NOMO-1 (cell line): ENCODE results near the gene TTC28.
"Not testable (repeated sequence)": the region's sequence is repeated elsewhere in the genome, so short reads cannot be mapped to it uniquely, and the experiment has no call there.

Experiments used
- DNase-seq, 2 experiments: peaks; one replicate each; lab custom pipeline; 2025; ENCODE audit not compliant: unreplicated experiment in 2 of 2; lab: John Stamatoyannopoulos, UW

The TTC28 gene

DNA sequence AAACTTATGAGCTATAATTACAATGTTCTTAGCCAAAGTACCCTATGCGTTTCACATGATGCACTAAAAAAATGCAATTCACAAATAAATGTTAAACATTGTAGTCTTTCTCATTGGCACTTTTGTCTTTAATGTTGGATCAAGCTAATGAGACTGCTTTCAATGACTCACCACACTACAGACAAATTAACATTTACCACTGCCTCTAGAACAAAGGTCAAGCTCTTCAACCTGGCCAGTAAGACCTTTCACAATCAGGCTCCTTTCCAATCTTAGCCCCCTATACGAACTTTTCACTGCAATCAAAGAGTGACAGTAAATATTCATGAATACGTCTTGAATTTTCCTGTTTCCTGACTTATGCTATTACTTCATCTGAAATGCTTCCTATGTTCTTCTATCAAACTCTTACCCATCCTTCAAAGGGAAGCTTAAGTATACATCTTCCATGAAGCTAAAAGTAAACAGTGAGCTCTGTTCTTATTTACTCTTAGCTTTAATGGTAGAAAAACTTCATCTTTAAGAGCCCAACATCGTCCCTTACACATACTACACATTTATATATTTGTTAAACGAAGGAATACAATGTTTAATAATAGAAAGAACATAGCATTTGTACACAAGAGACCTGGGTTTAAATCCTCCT, 433.9 kb downstream of the TTC28 start:
- DNase-seq, result no peak

DNA sequence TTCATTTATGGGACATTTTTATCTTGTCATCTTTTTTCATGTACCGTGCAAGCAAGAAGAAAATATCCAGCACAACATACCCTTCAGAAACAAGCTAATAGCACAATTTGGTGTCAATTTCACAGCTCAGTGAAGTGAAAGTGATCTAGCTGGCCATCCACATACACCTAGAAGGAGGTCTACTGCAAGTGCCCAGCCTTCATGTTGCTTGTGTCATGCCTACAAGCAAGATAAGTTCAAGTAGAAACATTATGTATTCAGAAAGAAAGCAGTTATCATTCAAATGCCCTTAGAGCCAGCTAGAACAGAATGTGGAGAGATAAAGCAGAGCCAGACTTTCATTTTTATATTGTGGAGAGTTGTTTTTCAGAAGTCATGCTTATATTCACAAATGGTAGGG, 434.9 kb downstream of the TTC28 start:
- no peak for DNase-seq

DNA sequence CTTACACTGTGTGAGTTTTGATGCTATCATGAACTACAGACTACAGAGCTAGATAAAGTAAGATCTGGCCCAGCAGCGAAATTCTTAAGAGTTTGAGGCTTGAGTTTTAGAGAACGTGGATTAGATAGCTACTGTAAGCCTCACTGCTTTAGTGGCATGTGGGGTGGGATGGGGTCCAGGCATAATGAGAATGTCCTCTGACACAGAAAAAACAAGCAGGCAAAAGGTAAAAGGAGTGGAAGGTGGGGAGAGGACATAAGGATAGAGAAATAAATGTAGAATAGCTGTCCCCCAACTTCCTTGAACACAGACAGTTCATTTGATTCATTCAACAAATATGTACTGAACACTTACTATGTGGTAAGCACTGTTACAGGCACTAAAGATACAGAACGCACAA, 436.1 kb downstream of the TTC28 start:
- DNase-seq, result no peak

DNA sequence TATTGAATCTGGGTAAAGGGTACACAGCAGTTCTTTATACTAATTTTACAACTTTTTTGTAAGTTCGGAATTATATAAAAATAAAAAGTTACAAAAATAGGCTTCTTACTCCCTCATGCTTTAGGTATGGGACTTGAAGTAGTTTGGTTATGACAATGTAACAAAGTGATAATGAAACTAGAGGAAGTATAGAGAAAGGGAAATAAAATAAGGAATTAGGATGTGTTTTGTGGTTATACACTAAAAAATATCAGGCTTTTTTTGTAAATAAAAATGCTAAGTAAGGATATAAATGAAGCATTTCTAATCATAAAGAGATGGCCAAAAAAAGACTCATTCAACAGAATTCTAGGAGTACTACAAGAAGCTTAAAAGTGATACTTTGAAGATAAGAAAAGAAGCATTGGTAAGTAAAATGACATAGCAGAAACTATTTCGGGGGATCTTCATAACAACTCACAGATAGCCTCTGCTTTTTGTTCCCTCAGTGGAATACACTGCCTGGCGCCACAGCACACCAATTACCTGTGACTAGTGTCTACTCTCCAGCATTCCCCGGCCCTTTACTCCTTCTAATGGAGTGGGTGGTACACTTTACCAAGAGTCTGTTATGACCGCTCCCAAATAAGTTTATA, 437.9 kb downstream of the TTC28 start:
- peak in 1 of 2 experiments; percentile 50 for DNase-seq

DNA sequence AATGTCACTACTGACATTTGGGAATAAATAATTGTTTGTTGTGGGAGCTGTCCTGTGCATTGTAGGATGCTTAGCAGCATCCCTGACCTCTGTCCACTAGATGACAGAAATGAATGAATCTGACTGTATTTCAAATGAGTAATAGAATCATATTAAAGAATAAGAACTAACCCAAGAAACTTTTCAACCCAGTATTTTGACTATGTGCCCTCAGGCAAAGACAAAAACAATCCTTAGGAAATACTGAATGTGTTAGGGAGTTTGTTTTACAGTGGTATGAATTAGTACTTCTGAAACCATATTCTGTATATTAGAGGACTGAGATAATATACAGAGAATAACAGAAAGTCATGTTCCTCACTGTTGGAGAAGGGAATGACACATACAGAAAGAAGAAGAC, 439.7 kb downstream of the TTC28 start:
- no peak for DNase-seq

DNA sequence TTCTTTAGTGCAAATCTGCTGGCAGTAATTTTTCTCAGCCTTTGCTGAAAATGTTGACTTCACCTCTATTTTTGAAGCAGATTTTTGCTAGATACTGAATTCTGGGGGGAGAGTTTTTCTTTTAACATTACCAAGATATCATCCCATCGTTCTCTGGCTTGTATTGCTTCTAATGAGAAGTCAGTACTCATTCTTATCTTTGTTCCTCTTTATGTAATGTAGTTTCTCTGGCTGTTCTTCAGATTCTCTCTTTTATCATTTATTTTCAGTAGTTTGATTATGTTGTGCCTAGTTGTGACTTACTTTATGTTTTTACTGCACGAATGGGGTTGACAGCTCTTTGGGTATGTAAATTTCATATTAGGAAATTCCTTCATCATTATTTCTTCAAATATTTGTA, 441.9 kb downstream of the TTC28 start:
- peak in 1 of 2 experiments; percentile 1 for DNase-seq

DNA sequence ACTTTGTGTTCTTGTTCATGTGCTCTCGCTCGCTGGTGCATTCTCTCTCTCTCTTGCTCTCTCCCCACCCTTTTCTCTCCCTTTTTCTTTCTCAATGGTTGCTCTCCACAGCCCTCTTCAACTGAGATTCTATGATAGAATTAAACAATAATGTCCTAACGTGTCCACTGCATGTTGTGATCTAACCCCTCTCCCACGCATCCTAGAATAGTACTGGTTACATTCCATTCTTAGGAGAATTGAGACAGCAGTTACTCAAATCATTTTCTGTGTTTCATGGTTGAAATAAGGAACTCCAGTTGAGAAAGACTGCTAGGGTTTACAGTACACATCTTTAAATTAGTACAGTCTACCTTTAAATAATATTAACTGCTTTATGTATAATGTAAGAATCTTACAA, 442.5 kb downstream of the TTC28 start:
- DNase-seq, result no peak

DNA sequence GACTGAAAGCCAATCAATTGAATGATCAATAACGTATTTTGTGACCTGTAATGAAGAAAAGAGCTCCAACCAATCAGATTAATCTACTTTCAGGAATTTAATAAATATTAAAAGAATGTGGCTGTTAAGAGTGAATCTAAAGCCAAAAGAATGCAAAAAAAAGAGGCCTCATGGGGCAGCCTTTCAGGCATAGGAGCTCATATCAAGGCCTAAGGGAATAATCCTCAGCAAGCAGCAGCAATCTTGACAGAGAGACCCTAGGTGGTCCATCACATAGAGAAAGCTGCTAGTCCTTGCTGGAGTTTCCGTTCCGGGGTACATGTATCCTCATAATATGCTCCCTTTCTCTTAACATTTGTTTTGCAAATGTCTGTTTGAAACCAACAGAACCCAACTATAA, 447.4 kb downstream of the TTC28 start:
- DNase-seq, result no peak

DNA sequence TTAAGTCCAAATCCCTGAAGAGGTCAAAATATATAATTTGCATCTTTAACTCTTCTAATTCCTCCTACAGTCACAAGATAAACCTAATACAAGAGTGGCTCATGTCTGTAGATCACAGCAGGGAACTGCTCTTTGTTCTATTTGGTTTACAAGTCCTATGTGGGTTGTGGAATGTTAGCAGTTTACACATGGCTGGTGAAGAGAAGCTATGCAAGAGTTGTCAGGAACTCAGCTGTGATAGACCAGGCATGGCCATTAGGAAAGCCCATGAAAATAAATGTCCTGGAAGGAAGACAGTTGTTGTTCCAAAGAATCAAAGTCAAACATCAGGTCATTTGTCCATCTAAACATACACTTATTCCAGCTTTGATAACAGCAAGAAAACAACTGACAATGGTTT, 448.2 kb downstream of the TTC28 start:
- no peak for DNase-seq

DNA sequence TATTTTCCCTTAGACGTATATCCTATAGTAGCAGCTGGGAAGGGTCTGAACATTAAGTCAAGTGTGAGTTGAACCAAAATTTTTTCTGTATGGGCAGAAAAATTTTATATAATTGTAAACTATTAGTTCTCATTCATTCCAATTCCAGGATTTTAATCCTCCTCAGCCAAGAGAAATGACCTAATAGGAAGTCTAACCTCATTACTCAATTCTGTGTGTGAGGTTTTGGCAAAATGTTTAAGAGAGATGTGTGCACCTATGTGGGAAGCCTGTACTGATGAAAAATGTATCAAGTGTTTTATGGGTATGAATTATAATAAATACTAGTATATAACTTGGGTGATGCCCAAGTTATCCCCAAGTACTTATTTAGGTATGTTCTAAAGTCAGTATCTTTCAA, 449.0 kb downstream of the TTC28 start:
- DNase-seq, result no peak

DNA sequence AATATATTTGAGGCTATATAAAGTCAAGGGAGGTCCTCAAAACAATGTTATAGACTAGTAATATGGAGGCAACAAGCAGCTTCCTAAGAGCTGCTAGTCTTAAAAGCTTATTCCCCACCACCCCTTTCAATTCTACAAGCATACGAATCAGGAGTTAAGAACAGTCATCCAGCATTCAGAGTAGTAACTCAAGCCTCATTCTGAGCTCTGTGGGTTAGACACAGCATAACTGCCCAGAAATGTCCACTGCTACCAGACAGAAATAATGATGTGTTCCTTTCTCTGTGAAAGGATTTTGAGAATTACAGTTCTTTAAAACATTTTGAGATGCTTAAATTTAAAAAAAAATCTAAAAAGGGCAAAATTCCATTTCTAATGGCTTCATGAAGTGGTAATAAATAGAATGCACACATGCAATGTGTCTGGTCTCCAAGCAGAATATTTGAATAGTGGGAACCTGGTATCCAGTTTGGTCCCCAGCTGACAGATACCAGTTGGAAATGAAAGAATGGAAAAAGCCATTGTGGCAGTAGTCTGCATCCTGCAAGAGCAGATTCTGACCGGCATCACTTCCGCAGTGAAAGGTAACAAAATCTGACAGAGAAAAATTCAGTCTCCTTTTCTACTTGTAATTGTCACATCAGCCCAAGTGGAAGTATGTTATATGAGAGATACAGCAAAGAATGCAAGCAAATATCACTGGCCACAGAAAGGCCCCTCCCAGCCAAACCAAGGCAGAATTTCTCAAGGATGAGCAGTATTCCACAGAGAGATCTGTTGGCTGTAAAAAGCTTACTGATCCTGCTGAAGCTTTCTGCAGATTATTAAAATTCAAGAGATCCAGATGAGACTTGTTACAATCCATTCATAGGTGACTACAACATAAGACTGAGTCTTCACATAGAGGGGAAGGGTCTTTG, 449.8 kb downstream of the TTC28 start:
- DNase-seq, result no peak

DNA sequence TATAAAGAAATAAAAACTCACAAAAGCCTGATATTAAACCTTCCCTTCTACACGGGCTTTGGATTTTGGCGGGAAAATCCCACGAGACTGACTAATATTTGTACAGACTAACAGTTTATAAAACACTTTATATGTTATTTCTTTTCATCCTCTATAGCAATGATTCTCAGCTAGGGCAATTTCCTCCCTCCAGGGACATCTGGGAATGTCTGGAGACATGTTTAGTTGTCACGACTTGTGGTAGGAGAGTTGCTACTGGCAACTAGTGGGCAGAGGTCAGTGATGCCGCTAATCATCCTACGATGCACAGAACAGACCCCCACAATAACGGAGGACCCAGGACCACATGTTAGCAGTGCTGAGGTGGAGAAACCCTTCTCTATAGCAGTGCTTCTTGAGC, 455.8 kb downstream of the TTC28 start:
- DNase-seq, result no peak

DNA sequence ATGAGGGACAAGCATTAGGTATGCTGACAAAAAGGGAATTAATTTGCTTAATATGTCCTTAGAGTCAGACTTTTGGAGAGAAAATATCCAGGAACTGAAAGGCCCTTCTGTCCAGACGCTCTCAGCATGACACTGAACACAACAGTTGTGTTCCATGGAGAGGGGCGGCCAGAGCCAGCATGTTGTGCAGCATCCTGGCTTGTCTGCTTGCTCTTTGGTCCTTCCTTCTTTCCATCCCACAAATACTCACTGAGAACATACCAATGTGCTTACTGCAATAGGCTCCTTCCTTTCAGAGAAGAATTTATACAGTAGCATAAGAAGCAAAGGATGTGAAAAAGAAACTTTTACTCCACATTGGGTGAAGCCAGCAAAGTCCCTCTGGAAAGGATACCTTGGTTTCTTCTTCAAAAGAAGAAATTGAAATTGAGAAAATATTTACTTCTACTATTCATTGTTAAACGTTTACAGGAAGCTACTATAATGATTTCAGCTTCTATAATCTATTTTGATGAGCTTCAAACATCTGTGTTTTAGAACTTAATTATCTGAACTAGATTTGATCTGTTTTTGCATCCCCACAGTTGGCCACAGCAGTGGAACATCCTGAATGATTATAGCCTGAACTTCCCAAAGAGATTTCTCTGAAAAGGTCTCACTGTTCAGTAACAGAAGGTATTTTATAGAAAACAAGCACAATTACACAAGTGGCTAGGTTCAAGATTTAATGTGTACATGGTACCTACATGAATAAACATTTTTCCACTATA, 456.5 kb downstream of the TTC28 start:
- DNase-seq, result no peak

DNA sequence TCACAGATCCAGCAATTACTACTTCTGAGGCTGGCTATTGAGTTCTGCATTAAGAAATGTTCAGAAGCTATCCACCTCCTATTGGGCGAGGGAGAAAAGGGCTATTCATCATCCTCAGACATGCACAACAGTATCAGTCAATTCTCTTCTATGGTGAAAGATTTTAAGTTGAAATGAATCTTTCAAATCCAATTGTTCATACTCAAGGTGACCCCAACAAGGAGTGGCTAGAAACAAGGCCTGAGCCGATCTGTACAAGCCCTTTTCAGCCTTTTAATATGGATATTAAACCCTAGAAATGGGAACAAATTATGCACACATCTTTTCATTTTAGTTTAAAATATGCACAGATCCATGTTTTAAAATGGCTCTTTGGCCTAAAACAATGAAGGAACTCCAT, 457.1 kb downstream of the TTC28 start:
- no peak for DNase-seq

DNA sequence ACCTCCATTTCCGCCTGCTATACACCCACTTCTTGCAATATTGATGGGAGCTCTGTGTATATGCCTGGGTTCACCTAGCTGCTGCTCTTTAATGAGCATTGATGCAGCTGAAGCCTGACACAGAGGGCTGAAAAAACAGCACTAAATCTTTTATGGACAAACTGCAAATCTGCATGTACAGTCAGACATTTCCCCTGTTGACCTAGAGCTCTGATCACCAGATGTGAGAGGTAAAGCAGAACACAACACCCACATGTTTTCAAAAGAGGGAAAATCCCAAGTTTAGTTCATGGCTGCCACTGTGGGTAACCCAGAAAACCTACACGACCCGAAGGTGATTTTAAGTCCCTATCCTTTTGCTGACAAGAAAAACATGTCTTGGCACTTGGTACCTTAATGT, 457.6 kb downstream of the TTC28 start:
- DNase-seq, result no peak

DNA sequence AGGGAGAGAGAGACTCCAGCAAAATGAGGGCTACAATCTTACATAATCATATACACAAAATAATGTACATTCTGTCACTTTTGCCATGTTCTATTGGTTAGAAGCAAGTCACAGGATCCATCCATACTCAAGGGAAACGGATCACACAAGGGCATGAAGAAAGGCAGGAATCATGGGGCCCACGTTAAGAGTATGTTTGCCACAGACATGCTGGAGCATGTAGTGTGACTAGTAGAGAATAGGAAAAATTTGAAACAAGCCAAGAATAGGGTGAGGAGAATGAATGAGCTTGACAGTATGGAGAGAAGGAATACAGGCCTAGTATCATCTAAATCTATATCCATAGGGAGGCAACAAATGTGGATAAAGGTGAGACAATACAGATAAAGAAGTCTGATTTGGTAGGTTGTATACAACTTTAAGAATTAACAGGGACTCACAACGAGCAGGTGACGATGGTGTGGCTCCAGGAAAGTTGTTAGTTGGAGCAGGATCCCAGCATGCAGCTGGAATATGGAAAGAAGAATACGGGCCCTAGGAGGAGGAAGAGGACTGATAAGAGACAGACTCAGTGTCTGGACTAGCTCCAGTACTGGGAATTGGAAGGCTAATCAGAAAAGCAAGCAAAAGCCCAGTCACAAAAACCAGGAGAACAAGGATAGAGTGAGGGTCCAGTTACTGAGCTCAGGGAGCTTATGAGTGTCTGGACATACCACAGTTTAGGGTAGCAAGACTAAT, 458.8 kb downstream of the TTC28 start:
- no peak for DNase-seq

DNA sequence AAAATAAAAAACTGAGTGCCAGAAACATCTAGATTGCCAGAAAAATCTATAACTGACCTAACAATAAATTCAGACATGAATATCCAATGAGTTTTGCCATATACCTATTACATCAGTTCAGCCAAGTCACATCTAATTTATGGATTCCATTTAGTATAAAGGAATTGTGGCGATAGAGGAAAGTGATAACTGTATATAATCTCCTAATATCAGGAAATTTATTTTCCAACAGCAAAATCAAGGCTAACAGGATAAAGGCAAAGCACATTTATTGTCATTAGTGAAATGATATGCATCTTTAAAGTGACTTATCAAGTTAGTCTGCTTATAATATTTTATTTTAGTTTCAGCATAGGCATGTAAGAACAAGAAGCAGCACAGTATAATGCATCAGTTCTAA, 462.4 kb downstream of the TTC28 start:
- no peak for DNase-seq

DNA sequence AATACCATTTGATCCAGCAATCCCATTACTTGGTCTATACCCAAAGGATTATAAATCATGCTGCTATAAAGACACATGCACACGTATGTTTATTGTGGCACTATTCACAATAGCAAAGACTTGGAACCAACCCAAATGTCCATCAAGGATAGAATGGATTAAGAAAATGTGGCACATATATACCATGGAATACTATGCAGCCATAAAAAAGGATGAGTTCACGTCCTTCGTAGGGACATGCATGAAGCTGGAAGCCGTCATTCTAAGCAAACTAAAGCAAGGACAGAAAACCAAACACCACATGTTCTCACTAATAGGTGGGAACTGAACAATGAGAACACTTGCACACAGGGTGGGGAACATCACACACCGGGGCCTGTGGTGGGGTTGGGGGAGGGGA, 464.9 kb downstream of the TTC28 start:
- not testable (repeated sequence) for DNase-seq

DNA sequence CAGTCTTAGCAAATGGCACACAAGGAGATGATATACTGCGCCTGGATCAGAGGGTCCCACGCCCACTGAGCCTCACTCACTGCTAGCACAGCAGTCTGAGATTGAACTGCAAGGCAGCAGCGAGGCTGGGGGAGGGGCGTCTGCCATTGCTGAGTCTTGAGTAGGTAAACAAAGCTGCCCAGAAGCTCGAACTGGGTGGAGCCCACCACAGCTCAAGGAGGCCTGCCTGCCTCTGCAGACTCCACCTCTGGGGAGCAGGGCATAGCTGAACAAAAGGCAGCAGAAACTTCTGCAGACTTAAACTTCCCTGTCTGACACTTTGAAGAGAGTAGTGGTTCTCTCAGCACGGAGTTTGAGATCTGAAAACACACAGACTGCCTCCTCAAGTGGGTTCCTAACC, 470.2 kb downstream of the TTC28 start:
- DNase-seq, result not testable (repeated sequence)

DNA sequence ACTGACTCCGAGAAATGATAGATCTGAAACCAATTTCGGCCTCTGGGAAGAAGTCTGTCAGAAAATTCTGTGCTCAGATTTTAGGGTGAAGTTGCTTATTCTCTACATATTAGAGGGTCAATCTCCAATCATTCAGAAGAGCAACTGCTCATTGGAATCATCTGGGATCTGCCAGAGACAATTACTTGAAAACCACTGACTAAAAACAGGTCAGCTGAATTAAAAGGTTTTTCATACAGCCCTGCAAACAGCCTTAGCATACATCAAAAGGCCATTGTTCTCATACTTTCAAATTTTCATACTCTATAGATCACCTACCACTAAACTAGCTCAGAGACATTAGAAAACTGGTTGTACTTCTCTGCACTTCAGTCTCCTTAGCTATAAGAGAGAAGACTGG, 470.9 kb downstream of the TTC28 start:
- DNase-seq, result no peak
